VCaP (cell line): ENCODE data around the gene GPR78.
A peak's percentile ranks its signal among the peaks of the same experiment; 100 is the strongest.

Experiments used
- H3K27ac ChIP-seq: fragments of 450-650 bp; 2 replicates; pipeline ENCODE4 v1.5.1; 2017
- TF ChIP-seq, protein P1 (sequence below): fragments of 450-650 bp; conservative IDR thresholded peaks from 2 replicates; pipeline ENCODE4 v1.5.1; 2017; ENCODE audit warnings: mild to moderate bottlenecking, moderate library complexity

The GPR78 gene, protein sequence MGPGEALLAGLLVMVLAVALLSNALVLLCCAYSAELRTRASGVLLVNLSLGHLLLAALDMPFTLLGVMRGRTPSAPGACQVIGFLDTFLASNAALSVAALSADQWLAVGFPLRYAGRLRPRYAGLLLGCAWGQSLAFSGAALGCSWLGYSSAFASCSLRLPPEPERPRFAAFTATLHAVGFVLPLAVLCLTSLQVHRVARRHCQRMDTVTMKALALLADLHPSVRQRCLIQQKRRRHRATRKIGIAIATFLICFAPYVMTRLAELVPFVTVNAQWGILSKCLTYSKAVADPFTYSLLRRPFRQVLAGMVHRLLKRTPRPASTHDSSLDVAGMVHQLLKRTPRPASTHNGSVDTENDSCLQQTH

DNA sequence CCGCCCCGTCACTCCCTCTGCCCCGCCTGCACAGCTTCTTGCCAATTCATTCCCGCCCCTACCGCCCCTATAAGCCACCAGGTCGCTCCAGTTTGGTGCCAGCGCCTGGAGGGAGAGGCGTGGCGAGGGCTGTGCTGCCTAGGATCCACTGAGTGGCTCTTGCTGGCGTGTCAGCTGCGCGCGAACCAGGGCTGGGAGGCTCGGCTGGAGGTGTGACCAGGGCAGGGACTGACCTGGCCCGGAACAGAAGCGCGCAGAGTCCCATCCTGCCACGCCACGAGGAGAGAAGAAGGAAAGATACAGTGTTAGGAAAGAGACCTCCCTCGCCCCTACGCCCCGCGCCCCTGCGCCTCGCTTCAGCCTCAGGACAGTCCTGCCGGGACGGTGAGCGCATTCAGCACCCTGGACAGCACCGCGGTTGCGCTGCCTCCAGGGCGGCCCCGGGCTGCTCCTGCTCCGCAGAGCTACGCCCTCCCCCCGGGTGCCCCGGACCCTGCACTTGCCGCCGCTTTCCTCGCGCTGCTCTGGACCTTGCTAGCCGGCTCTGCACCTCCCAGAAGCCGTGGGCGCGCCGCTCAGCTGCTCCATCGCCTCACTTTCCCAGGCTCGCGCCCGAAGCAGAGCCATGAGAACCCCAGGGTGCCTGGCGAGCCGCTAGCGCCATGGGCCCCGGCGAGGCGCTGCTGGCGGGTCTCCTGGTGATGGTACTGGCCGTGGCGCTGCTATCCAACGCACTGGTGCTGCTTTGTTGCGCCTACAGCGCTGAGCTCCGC is at the start of gene GPR78:
GPR78 (plus strand) TSS at position 72 of the 773 bp plus-strand sequence; CDS start at position 663, 591 bp downstream.
- H3K27ac ChIP-seq = no peak within 1 kb of the TSS
- TF ChIP-seq, protein P1, sequence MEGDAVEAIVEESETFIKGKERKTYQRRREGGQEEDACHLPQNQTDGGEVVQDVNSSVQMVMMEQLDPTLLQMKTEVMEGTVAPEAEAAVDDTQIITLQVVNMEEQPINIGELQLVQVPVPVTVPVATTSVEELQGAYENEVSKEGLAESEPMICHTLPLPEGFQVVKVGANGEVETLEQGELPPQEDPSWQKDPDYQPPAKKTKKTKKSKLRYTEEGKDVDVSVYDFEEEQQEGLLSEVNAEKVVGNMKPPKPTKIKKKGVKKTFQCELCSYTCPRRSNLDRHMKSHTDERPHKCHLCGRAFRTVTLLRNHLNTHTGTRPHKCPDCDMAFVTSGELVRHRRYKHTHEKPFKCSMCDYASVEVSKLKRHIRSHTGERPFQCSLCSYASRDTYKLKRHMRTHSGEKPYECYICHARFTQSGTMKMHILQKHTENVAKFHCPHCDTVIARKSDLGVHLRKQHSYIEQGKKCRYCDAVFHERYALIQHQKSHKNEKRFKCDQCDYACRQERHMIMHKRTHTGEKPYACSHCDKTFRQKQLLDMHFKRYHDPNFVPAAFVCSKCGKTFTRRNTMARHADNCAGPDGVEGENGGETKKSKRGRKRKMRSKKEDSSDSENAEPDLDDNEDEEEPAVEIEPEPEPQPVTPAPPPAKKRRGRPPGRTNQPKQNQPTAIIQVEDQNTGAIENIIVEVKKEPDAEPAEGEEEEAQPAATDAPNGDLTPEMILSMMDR = no peak

DNA sequence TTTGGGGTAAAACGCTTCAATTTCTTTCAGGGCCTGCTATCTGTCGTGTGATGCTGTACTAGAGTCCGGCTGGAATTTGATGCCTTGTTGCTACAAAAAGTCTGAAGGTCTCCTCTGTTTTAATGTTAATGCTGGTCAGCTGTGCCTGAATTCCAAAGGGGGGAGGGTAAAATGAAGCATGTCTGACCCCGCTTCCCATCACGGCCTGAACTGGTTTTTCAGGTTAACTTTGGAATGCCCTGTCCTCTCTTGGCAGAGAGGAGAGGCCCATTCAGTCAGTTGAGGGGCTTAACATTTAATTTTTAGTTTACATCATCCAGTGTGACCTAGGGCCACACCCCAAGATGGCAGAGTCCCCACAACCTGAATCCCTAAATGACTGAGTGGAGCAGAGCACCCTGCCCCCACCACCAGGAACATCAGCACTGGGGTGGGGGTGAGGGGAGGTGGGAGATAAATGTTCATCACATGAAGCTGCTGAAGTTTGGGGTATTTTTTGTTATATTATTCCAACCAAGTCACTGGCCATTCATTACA is 47.9 kb upstream of the GPR78 start:
- TF ChIP-seq, protein P1 = no peak
- H3K27ac ChIP-seq = peak overlapping the region; percentile 94

DNA sequence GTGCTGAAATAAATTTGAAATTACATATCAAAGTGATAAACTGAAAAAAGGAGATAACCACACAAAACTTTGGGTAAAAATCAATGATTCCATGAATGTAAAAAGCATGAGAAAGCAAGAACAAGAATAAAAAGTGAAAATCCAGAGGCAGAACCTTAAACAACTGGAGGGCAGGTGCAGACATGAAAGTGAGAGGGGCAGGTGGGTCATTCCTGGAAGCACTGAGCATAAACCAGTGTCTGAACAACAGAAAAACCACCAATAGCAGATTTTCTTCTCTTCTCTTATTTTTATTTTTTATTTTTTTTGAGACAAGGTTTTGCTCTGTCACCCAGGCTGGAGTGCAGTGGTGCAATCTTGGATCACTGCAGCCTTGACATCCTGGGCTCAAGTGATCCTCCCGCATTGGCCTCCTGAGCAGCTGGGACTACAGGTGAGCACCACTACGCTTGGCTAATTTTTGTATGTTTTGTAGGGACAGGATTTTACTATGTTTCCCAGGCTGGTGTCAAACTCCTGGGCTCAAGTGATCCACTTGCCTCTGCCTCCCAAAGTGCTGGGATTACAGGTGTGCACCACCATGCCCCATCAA is 46.8 kb upstream of the GPR78 start:
- peak overlapping the region; percentile 94 for H3K27ac ChIP-seq
- TF ChIP-seq, protein P1 = no peak

DNA sequence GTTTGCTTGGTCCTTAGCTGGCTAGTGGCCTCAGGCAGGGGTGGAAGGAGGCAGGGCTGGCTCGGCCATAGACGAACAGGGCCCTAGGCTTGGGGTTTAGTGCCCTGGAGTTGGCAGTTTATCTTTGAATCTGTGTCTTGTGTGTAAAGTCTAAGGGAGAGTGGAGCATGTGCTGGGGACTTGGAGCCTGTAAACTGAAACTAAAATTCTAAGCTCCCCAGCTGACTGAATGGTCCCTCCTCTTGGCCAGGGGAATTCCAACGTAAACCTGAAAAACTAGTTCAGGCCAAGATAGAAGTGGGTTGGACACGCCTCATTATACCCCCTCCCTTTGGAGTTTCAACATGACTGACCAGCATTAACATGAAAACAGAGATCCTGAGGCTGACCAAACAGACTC is 46.1 kb upstream of the GPR78 start:
- peak overlapping the region; percentile 94 for H3K27ac ChIP-seq
- TF ChIP-seq, protein P1 = no peak

DNA sequence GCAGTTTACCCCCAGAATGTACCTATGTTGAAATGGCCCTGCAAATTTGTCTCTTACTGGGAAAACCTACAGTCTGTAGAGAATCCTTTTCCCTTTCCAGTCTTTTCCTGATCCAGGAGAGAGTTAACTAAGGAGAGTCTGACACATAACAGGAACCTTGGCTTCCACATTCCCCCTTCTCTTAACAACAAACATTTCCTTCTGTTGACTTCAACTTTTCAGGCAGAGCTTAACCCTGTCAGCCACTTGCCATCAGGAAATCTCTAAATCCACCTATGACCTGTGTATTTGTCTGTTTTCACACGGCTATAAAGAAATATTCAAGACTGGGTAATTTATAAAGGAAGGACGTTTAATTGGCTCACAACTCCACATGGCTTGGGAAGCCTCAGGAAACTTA is 45.6 kb upstream of the GPR78 start:
- TF ChIP-seq, protein P1 = no peak
- peak overlapping the region; percentile 94 for H3K27ac ChIP-seq

DNA sequence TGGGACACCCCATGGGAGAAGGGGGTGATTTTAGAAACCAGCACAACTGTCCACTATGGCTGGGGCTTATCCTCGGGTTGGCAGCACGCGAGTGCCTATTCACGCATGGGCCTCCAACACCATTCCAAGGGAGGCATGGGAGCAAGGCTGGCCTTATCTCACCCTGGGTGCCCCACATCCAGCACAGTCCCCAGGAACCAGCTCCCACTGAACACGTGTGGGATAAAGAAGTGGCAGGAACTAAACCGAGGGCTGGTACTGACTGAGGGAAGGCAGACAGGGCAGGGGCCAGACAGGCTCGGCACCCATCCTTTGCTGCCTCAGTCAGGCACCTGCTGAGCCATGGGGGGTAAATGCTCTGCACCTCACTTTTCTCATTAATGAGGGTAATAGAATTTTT is 43.7 kb upstream of the GPR78 start:
- TF ChIP-seq, protein P1 = no peak
- peak overlapping the region; percentile 94 for H3K27ac ChIP-seq

DNA sequence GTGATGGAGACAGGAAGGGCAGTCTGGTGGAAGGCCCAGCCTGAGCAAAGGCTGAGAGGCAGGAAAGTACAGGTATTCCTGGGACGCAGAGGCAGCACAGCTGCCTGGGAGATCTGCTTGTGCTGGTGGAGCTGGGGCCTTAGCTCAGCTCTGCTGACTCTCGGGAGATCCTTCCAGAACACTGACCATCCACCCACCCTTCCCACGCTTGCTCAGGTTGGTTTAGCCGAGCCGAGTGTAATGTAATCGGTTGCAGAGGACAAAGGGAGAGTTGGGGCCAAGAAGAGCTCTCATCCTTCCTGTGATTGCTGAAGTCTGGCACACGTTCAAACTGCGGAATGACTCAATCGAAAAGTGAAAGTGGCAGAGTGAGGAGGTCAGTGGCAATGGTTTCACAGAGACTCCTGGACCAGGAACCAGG is 43.1 kb upstream of the GPR78 start:
- H3K27ac ChIP-seq = peak overlapping the region; percentile 94
- TF ChIP-seq, protein P1 = no peak
